Prostate gland (tissue), 2 donors: ENCODE results near the gene KLF16. TPM values are rescaled to one million over a fixed set of nuclear protein-coding genes. Genes with fewer than 3 reads are reported as not detected.

Experiments
- DNase-seq: peaks from one replicate; pipeline ENCODE4 v3.0.0-alpha.2; 2019; ENCODE audit warnings: low spot score
- H3K27ac ChIP-seq, 2 donors: fragments of 200-600 bp; sonication (generic); 2 replicates each; pipeline ENCODE4 v1.5.1; 2017 to 2019
- H3K27me3 ChIP-seq: fragments of 200-600 bp; sonication (generic); replicated peaks from 2 replicates; pipeline ENCODE4 v1.5.1; 2019; ENCODE audit not compliant: insufficient read depth
- H3K36me3 ChIP-seq, 2 donors: fragments of 200-600 bp; sonication (generic); 1 replicate in 1 of 2; 2 replicates in 1 of 2; pipeline versions ENCODE4 v1.5.1 to v1.8.1; 2017 to 2019
- H3K4me1 ChIP-seq: fragments of 200-600 bp; sonication (generic); replicated peaks from 2 replicates; pipeline ENCODE4 v1.5.1; 2019
- H3K4me3 ChIP-seq, 2 donors: fragments of 200-600 bp; sonication (generic); 2 replicates each; pipeline ENCODE4 v1.5.1; 2017 to 2019
- H3K9me3 ChIP-seq: fragments of 200-600 bp; sonication (generic); 2 replicates; pipeline ENCODE4 v1.5.1; 2017
- POLR2A ChIP-seq: fragments of 450-650 bp; IDR thresholded peaks from one replicate; pipeline ENCODE4 v1.6.1; 2016; ENCODE audit warnings: antibody characterized with exemption, mild to moderate bottlenecking
- POLR2AphosphoS5 ChIP-seq: sonication (generic); formaldehyde crosslinking; IDR thresholded peaks from one replicate; pipeline ENCODE4 v1.6.1; 2017; ENCODE audit warnings: antibody characterized with exemption
- WGBS: methylation state at CpG from one replicate; pipeline ENCODE4 v1.1.5; 2018; 5-methylcytosine and 5-hydroxymethylcytosine counted together
- intact Hi-C: fragments of 100-400 bp; cut with DNase I; formaldehyde crosslinking; loops from one replicate; pipeline ENCODE4 v1.14.2; 2022
- total RNA-seq, 2 donors: library from RNA; depleted of rRNA; stranded (reverse); fragments of >200 nt; gene quantifications; one replicate each; pipeline ENCODE4 v1.1.0, GENCODE V29; 2016
- TF ChIP-seq, protein P1 (sequence below), 4 experiments: fragments of 200-600 bp in 2 of 4; fragments of 450-650 bp in 2 of 4; sonication (generic) in 2 of 4; IDR thresholded peaks; 1 replicate in 3 of 4; 2 replicates in 1 of 4; pipeline ENCODE4 v1.5.1; 2016 to 2019; ENCODE audit warnings: antibody characterized with exemption in 4 of 4, mild to moderate bottlenecking in 2 of 4, moderate library complexity in 2 of 4

Gene KLF16
- total RNA-seq, 2 donors from 2014 or later: 8.4 to 22.8 TPM

DNA sequence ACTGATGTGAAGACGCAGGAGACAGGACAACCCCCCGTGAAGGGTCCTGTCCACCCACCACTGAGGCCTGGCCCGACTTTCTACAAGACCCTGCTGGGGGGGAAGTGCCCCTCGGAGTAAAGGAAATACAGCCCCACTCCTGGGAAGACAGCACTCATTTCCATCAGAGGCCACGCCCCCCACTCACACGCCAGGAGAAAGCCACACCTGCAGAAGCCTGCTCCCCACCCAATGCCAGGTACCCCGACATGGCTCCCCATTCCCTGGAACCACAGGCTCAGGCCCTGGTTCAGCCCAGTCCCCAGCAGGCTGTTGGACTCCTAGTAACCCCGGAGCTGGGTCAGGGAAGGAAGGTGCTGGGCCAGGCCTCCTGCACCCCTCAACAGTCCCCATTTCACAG, 40.4 kb downstream of the KLF16 start:
- no peak for DNase-seq
- H3K27me3 ChIP-seq: no peaks in the 10 kb centered on the region
- WGBS: 93% methylated on average over 8 of the region's 8 CpGs
- no peaks in the 10 kb centered on the region for H3K4me1 ChIP-seq
- H3K36me3 ChIP-seq: peaks cover 12 to 25% of the 10 kb centered on the region in 2 donors
- intact Hi-C loops: loop anchor here (10.0 kb wide), 1 partner anchor 278 kb away; no protein-coding TSS in a partner anchor
- TF ChIP-seq, protein P1, sequence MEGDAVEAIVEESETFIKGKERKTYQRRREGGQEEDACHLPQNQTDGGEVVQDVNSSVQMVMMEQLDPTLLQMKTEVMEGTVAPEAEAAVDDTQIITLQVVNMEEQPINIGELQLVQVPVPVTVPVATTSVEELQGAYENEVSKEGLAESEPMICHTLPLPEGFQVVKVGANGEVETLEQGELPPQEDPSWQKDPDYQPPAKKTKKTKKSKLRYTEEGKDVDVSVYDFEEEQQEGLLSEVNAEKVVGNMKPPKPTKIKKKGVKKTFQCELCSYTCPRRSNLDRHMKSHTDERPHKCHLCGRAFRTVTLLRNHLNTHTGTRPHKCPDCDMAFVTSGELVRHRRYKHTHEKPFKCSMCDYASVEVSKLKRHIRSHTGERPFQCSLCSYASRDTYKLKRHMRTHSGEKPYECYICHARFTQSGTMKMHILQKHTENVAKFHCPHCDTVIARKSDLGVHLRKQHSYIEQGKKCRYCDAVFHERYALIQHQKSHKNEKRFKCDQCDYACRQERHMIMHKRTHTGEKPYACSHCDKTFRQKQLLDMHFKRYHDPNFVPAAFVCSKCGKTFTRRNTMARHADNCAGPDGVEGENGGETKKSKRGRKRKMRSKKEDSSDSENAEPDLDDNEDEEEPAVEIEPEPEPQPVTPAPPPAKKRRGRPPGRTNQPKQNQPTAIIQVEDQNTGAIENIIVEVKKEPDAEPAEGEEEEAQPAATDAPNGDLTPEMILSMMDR (IDR thresholded peaks at IDR 0.05): no peak
- TF ChIP-seq POLR2AphosphoS5 (no peak), POLR2A (no peak)
- H3K4me3 ChIP-seq: no peak overlapping the region
- H3K27ac ChIP-seq: no peak overlapping the region
- H3K9me3 ChIP-seq: no peaks in the 10 kb centered on the region

DNA sequence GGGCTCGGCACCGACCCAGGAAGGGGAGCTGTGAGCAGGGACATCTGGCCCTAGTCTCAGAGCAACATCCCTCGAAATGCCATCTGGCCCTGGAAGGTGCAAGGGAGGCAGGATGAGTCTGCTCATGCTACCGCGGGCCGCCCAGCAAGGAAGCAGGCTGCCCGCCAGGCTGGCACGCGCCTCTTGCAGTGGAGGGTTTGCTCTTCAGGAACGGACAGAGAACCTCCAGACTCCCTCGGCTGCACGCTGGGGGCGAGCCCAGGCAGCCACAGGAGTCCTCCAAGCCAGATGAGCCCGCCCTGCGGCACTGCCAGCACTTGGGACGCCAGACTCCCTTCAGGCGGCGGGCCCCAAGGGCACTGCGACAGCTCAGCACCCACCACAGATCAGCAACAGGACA, 41.2 kb downstream of the KLF16 start:
- intact Hi-C loops: loop anchor here (10.0 kb wide), 1 partner anchor 277 kb away; no protein-coding TSS in a partner anchor
- no peak overlapping the region for H3K27ac ChIP-seq
- TF ChIP-seq POLR2A (no peak), POLR2AphosphoS5 (no peak)
- TF ChIP-seq, protein P1 (IDR thresholded peaks at IDR 0.05): no peak
- DNase-seq: no peak
- WGBS: 66% methylated on average over 10 of the region's 19 CpGs
- H3K27me3 ChIP-seq: no peaks in the 10 kb centered on the region
- H3K4me3 ChIP-seq: no peak overlapping the region
- peaks cover 13 to 33% of the 10 kb centered on the region in 2 donors for H3K36me3 ChIP-seq
- no peaks in the 10 kb centered on the region for H3K9me3 ChIP-seq
- H3K4me1 ChIP-seq: no peaks in the 10 kb centered on the region

DNA sequence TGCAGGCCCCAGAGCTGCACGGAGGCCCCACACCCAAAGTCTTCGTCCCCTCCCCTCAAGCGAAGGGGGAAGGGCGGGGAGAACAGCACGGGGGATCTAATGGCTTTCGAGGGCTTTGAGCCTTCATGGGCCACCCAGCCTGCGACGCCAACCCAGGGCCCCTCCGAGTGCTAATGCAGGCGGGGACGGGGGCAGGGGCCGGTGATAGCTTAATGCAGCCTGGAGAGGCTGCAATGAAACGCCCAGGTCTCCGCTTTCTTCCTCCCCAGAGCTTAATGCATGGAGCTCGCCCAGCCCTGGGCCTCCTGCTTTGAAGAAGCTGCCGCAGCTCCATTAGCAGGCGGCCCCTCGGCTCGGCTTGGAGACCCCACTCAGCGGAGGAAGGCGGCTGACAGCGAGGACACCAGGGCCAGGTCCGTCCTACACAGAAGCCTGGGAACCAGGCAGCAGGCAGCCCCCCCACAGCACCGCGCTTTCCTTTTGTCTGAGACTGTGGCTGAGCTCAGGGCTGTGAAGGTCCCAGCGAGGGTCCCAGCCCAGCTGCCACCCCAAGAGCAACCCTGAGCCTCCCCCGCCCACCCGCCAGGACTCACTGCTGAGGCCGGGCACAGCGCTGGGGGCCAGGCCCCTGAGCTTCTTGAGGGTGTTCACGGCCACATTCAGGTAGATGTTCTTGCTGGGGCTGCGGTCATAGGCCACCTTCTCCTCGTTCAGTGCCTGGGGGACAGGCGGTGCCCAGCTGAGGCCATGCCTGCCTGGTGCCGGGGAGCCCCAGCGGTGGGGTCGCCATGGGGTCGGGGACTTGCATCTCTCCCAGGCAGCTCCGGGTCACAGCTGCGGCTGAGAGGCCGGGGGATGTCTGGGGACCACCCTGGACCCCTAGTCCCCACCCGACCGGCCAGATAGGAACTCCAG, 43.8 kb downstream of the KLF16 start:
- no peaks in the 10 kb centered on the region for H3K27me3 ChIP-seq
- no peak for TF ChIP-seq POLR2AphosphoS5
- TF ChIP-seq POLR2A: no peak
- TF ChIP-seq, protein P1 (IDR thresholded peaks at IDR 0.05): no peak
- H3K4me1 ChIP-seq: no peaks in the 10 kb centered on the region
- 82% methylated on average over 42 of the region's 43 CpGs for WGBS
- intact Hi-C loops: loop anchor here (10.0 kb wide), 1 partner anchor 275 kb away; no protein-coding TSS in a partner anchor
- no peak for DNase-seq
- no peak overlapping the region for H3K27ac ChIP-seq
- H3K4me3 ChIP-seq: no peak overlapping the region
- H3K36me3 ChIP-seq: peaks cover 17 to 34% of the 10 kb centered on the region in 2 donors
- no peaks in the 10 kb centered on the region for H3K9me3 ChIP-seq

DNA sequence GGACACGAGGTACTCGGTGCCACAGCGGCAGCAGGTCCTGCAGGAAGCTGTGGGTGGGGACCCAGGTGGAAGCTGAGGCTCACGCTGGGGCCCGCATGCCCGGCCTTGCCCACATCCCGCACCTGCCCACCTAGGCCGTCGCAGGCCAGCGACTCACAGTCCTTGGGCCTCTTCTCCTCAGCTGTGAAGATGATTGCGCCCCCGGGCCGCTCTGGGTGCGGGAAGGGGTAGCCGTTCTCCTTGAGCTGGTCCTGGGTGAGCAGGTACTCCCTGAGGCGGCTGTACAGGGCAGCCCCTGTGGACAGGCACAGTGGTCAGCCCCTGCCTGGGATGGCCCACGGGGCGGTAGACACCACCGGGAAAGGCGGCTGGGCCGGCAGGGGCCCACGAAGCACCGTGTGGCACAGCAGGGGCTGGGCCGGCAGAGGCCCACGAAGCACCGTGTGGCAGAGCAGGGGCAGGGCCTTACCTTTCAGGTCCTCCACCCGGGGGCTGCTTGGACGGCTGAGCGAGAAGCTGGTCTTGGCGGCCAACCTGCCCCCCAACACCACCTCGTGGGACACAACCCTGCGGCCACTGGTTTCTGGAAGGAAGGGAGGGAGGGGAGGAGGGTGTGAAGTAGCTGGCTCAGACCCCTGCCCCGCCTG, 44.7 kb downstream of the KLF16 start:
- TF ChIP-seq, protein P1 (IDR thresholded peaks at IDR 0.05): no peak
- TF ChIP-seq POLR2A (no peak), POLR2AphosphoS5 (no peak)
- no peak for DNase-seq
- H3K27me3 ChIP-seq: no peaks in the 10 kb centered on the region
- intact Hi-C loops: no loop called here
- WGBS: 90% methylated on average over 33 of the region's 33 CpGs
- peaks cover 17 to 27% of the 10 kb centered on the region in 2 donors for H3K36me3 ChIP-seq
- H3K4me1 ChIP-seq: no peaks in the 10 kb centered on the region
- H3K27ac ChIP-seq: no peak overlapping the region
- H3K9me3 ChIP-seq: no peaks in the 10 kb centered on the region
- no peak overlapping the region for H3K4me3 ChIP-seq
